ENCODE results near the gene STOML3.

The STOML3 gene

GRCh38 chr13:38943231-38943630 is 47.4 kb downstream of the STOML3 start:
- FAIRE-seq (no peak), DNase-seq (ENCODE audit: insufficient read length, low spot score) (no peak)
- TF ChIP-seq POU2F2 (IDR thresholded peaks at IDR 0.05; ENCODE audit: low read depth, low read length) (no peak), POLR2AphosphoS5 (IDR thresholded peaks at IDR 0.05; ENCODE audit: low read depth, low read length) (no peak), TAF1 (IDR thresholded peaks at IDR 0.05; ENCODE audit: low read depth, low read length) (no peak), PAX5 (IDR thresholded peaks at IDR 0.05; ENCODE audit: insufficient read depth, low read length, severe bottlenecking) (no peak), POLR2A (IDR thresholded peaks at IDR 0.05; ENCODE audit: low read depth, low read length) (no peak), SPI1 (IDR thresholded peaks at IDR 0.05; ENCODE audit: low read depth, low read length) (no peak)

GRCh38 chr13:38941353-38941945 is 49.2 kb downstream of the STOML3 start:
- FAIRE-seq (no peak), DNase-seq (ENCODE audit: insufficient read length, low spot score) (no peak)
- TF ChIP-seq PAX5 (IDR thresholded peaks at IDR 0.05; ENCODE audit: insufficient read depth, low read length, severe bottlenecking), result no peak
- no peak for TF ChIP-seq TAF1 (IDR thresholded peaks at IDR 0.05; ENCODE audit: low read depth, low read length)
- no peak for TF ChIP-seq POLR2AphosphoS5 (IDR thresholded peaks at IDR 0.05; ENCODE audit: low read depth, low read length)
- TF ChIP-seq POLR2A (IDR thresholded peaks at IDR 0.05; ENCODE audit: low read depth, low read length), result no peak
- no peak for TF ChIP-seq SPI1 (IDR thresholded peaks at IDR 0.05; ENCODE audit: low read depth, low read length)
- TF ChIP-seq POU2F2 (IDR thresholded peaks at IDR 0.05; ENCODE audit: low read depth, low read length), result no peak

- TF ChIP-seq POU2F2 (IDR thresholded peaks at IDR 0.05; ENCODE audit: low read depth, low read length), result no peak
- no peak for TF ChIP-seq PAX5 (IDR thresholded peaks at IDR 0.05; ENCODE audit: insufficient read depth, low read length, severe bottlenecking)
- no peak for TF ChIP-seq POLR2A (IDR thresholded peaks at IDR 0.05; ENCODE audit: low read depth, low read length)
- no peak for TF ChIP-seq POLR2AphosphoS5 (IDR thresholded peaks at IDR 0.05; ENCODE audit: low read depth, low read length)
- no peak for TF ChIP-seq TAF1 (IDR thresholded peaks at IDR 0.05; ENCODE audit: low read depth, low read length)
- TF ChIP-seq SPI1 (IDR thresholded peaks at IDR 0.05; ENCODE audit: low read depth, low read length), result no peak
- DNase-seq (ENCODE audit: insufficient read length, low spot score) (no peak), FAIRE-seq (no peak)
Measured at GRCh38 chr13:38933786-38934185, 56.8 kb downstream of the STOML3 start.

- DNase-seq (ENCODE audit: insufficient read length, low spot score) (no peak), FAIRE-seq (no peak)
- TF ChIP-seq SPI1 (IDR thresholded peaks at IDR 0.05; ENCODE audit: low read depth, low read length) (no peak), POU2F2 (IDR thresholded peaks at IDR 0.05; ENCODE audit: low read depth, low read length) (no peak), PAX5 (IDR thresholded peaks at IDR 0.05; ENCODE audit: insufficient read depth, low read length, severe bottlenecking) (no peak), POLR2A (IDR thresholded peaks at IDR 0.05; ENCODE audit: low read depth, low read length) (no peak), TAF1 (IDR thresholded peaks at IDR 0.05; ENCODE audit: low read depth, low read length) (no peak), POLR2AphosphoS5 (IDR thresholded peaks at IDR 0.05; ENCODE audit: low read depth, low read length) (no peak)
Measured at GRCh38 chr13:38922170-38922569, 68.5 kb downstream of the STOML3 start.

GRCh38 chr13:38921081-38921480 is 69.5 kb downstream of the STOML3 start:
- no peak for TF ChIP-seq POLR2A (IDR thresholded peaks at IDR 0.05; ENCODE audit: low read depth, low read length)
- DNase-seq (ENCODE audit: insufficient read length, low spot score), result no peak
- no peak for FAIRE-seq

All from GM12891 (cell line).